ENCODE measurements around the gene PTPN14. TPM values are rescaled to one million over a fixed set of nuclear protein-coding genes. Genes with fewer than 3 reads are reported as not detected.

PTPN14 gene
- total RNA-seq, 1 experiment from 2014 or later: 209 TPM

- no peaks in the 10 kb centered on the region for H3K36me3 ChIP-seq (ENCODE audit: control insufficient read depth, insufficient read depth, low read length)
- no peak overlapping the region for H3K4me3 ChIP-seq (ENCODE audit: low read depth in 2 of 2, low read length in 2 of 2)
- no TSS peak for BruUV-seq (replicated peaks)
- no peaks in the 10 kb centered on the region for H3K9me3 ChIP-seq (ENCODE audit: control insufficient read depth, insufficient read depth, low read depth, low read length)
- ATAC-seq: no peak
- no peak for TF ChIP-seq TCF7L2 (IDR thresholded peaks at IDR 0.05; ENCODE audit: low read depth, low read length)
- TF ChIP-seq SIN3A (IDR thresholded peaks at IDR 0.05; ENCODE audit: borderline replicate concordance, insufficient read depth, low read depth, low read length): no peak
- TF ChIP-seq POLR2AphosphoS5 (IDR thresholded peaks at IDR 0.05; ENCODE audit: low read depth, low read length): no peak
- no peak for TF ChIP-seq REST (IDR thresholded peaks at IDR 0.05; ENCODE audit: insufficient read depth in 1 of 2, low read depth in 2 of 2, low read length in 1 of 2)
- TF ChIP-seq, protein P1, sequence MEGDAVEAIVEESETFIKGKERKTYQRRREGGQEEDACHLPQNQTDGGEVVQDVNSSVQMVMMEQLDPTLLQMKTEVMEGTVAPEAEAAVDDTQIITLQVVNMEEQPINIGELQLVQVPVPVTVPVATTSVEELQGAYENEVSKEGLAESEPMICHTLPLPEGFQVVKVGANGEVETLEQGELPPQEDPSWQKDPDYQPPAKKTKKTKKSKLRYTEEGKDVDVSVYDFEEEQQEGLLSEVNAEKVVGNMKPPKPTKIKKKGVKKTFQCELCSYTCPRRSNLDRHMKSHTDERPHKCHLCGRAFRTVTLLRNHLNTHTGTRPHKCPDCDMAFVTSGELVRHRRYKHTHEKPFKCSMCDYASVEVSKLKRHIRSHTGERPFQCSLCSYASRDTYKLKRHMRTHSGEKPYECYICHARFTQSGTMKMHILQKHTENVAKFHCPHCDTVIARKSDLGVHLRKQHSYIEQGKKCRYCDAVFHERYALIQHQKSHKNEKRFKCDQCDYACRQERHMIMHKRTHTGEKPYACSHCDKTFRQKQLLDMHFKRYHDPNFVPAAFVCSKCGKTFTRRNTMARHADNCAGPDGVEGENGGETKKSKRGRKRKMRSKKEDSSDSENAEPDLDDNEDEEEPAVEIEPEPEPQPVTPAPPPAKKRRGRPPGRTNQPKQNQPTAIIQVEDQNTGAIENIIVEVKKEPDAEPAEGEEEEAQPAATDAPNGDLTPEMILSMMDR (IDR thresholded peaks at IDR 0.05): no peak
- peak overlapping the region; percentile 98 for H3K27ac ChIP-seq (ENCODE audit: low read length)
- ChIA-PET CTCF (no interaction called here), POLR2A (no interaction called here)
- in situ Hi-C loops (cut with HindIII; ENCODE audit: low pct_unique_long_range_greater_than_20kb, low sequenced_read_pairs) (no loop called here), intact Hi-C loops (cut with micrococcal nuclease; ENCODE audit: unreplicated experiment) (no loop called here)
- H3K27me3 ChIP-seq (ENCODE audit: control insufficient read depth, insufficient read depth, low read length): no peaks in the 10 kb centered on the region
- DNase-seq (ENCODE audit: low read depth, low spot score): no peak
- H3K4me1 ChIP-seq (ENCODE audit: control insufficient read depth, insufficient read depth, low read length): peaks cover 97% of the 10 kb centered on the region
These were observed 50.9 kb downstream of the PTPN14 start for GRCh38 chr1:214500340-214501055.

- H3K27ac ChIP-seq (ENCODE audit: low read length): peak overlapping the region; percentile 98
- BruUV-seq (replicated peaks): no TSS peak
- ChIA-PET POLR2A (no interaction called here), CTCF (no interaction called here)
- no peaks in the 10 kb centered on the region; the same call in 1 of the 2 replicates for H3K36me3 ChIP-seq (ENCODE audit: control insufficient read depth, insufficient read depth, low read length)
- ATAC-seq (no peak), DNase-seq (ENCODE audit: low read depth, low spot score) (no peak)
- no peaks in the 10 kb centered on the region for H3K9me3 ChIP-seq (ENCODE audit: control insufficient read depth, insufficient read depth, low read depth, low read length)
- in situ Hi-C loops (cut with HindIII; ENCODE audit: low pct_unique_long_range_greater_than_20kb, low sequenced_read_pairs): no loop called here
- no peak for TF ChIP-seq POLR2AphosphoS5 (IDR thresholded peaks at IDR 0.05; ENCODE audit: low read depth, low read length)
- TF ChIP-seq REST (IDR thresholded peaks at IDR 0.05; ENCODE audit: insufficient read depth in 1 of 2, low read depth in 2 of 2, low read length in 1 of 2): no peak
- TF ChIP-seq, protein P1 (IDR thresholded peaks at IDR 0.05): no peak
- TF ChIP-seq TCF7L2 (IDR thresholded peaks at IDR 0.05; ENCODE audit: low read depth, low read length): no peak
- no peak for TF ChIP-seq SIN3A (IDR thresholded peaks at IDR 0.05; ENCODE audit: borderline replicate concordance, insufficient read depth, low read depth, low read length)
- no peak overlapping the region for H3K4me3 ChIP-seq (ENCODE audit: low read depth in 2 of 2, low read length in 2 of 2)
- intact Hi-C loops (cut with micrococcal nuclease; ENCODE audit: unreplicated experiment): no loop called here
- peaks cover 97% of the 10 kb centered on the region for H3K4me1 ChIP-seq (ENCODE audit: control insufficient read depth, insufficient read depth, low read length)
- no peaks in the 10 kb centered on the region for H3K27me3 ChIP-seq (ENCODE audit: control insufficient read depth, insufficient read depth, low read length)
These were observed 51.7 kb downstream of the PTPN14 start for GRCh38 chr1:214499732-214500131.

Data from Panc1 (cell line).